Nephron progenitor cell (in vitro differentiated cells): Measurements from ENCODE around the gene BACH1.

ENCODE experiments used
- DNase-seq: peaks from one replicate; pipeline ENCODE4 v3.0.0; 2021
- H3K27ac Mint-ChIP-seq: 2 replicates; pipeline ENCODE4 v1.8.0; 2021; ENCODE audit warnings: mild to moderate bottlenecking, moderate library complexity, mixed read lengths
- H3K27me3 Mint-ChIP-seq: 2 replicates; pipeline ENCODE4 v1.8.0; 2021; ENCODE audit warnings: mild to moderate bottlenecking, low read depth, mixed read lengths; ENCODE audit not compliant: poor library complexity
- H3K36me3 Mint-ChIP-seq: 2 replicates; pipeline ENCODE4 v1.8.0; 2021; ENCODE audit warnings: low read depth, mixed read lengths
- H3K4me1 Mint-ChIP-seq: 2 replicates; pipeline ENCODE4 v1.8.0; 2021; ENCODE audit warnings: mixed read lengths
- H3K4me3 Mint-ChIP-seq: 2 replicates; pipeline ENCODE4 v1.8.0; 2021; ENCODE audit warnings: mild to moderate bottlenecking, moderate library complexity, mixed read lengths
- H3K9me3 Mint-ChIP-seq: 2 replicates; pipeline ENCODE4 v1.8.0; 2021; ENCODE audit warnings: mild to moderate bottlenecking, moderate library complexity, mixed read lengths
- TF ChIP-seq, protein P1 (sequence below): fragments of 200-600 bp; sonication (generic); IDR thresholded peaks from 2 replicates; pipeline ENCODE4 v1.5.0; 2021; ENCODE audit warnings: antibody characterized with exemption

Gene BACH1

DNA sequence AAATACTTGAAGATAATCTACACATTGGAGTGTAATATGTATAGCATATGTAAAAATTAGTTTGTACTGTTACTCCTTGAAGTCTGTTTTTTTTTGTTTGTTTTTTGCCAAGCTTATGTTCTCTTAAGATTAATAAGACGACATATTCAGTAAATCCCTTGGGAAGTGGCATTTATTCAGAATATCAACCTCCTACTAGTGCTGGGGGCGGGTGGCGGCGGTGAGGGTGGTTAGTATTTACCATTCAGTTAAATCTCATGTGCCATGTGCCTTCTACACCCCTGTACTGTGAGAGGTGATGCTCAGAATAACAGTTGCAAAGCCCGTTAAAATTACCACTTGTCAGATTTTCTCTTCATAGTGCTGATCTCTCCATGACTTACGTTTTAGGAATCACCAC lies 3.0 kb downstream of the BACH1 start:
- peaks cover 23% of the 10 kb centered on the region for H3K36me3 Mint-ChIP-seq
- no peak for DNase-seq
- H3K4me3 Mint-ChIP-seq: peak overlapping the region; percentile 23
- peaks cover 16% of the 10 kb centered on the region for H3K9me3 Mint-ChIP-seq
- H3K27ac Mint-ChIP-seq: no peak overlapping the region
- TF ChIP-seq, protein P1, sequence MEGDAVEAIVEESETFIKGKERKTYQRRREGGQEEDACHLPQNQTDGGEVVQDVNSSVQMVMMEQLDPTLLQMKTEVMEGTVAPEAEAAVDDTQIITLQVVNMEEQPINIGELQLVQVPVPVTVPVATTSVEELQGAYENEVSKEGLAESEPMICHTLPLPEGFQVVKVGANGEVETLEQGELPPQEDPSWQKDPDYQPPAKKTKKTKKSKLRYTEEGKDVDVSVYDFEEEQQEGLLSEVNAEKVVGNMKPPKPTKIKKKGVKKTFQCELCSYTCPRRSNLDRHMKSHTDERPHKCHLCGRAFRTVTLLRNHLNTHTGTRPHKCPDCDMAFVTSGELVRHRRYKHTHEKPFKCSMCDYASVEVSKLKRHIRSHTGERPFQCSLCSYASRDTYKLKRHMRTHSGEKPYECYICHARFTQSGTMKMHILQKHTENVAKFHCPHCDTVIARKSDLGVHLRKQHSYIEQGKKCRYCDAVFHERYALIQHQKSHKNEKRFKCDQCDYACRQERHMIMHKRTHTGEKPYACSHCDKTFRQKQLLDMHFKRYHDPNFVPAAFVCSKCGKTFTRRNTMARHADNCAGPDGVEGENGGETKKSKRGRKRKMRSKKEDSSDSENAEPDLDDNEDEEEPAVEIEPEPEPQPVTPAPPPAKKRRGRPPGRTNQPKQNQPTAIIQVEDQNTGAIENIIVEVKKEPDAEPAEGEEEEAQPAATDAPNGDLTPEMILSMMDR: no peak
- H3K27me3 Mint-ChIP-seq: no peaks in the 10 kb centered on the region
- peaks cover 64% of the 10 kb centered on the region for H3K4me1 Mint-ChIP-seq

DNA sequence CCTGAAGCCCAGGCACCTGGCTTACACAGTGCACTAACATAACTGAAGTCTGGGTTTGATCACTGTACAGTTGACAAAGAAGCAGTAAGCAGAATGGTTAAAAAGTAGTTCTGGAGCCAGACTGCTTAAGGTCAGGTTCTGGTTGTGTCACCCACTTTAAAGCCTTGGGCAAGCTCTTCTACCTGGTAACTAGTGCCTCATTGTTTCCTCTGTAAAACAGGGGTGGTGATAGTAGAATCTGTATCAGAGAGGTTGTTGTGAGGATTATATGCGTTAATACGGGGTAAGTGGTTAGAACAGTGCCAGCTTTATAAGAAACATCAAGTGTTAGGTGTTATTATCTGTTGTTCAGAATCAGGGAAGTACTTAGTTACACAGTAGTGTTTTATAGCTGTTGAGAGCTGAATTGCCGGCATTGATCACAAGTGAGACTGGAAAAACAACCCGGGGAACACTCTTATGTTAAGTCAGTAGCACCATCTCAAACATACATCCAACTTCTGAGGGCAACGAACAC lies 3.7 kb downstream of the BACH1 start:
- Mint-ChIP-seq H3K36me3 (peaks cover 22% of the 10 kb centered on the region), H3K4me1 (peaks cover 64% of the 10 kb centered on the region), H3K27ac (peak overlapping the region; percentile 6), H3K4me3 (peak overlapping the region; percentile 23), H3K9me3 (peaks cover 9% of the 10 kb centered on the region), H3K27me3 (no peaks in the 10 kb centered on the region)
- DNase-seq: no peak
- TF ChIP-seq, protein P1: no peak

DNA sequence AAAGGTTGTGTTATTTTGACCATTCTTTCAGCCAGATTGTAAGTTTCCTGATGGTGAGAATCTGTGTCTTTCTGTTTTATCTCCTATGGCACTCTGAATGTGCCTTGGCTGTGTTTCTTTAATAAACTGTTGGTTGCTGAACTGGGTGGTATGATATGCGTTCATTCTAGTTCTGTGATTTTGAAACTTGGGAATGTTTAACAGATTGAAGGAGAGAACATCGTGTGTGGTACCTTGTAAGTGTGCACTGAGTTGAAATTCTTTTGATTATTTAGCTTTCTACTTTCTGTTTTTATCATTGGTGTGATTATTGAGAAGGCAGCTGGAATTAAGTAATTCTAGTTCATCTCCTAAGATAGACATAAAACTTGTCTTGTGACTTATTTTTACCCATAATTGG lies 4.6 kb downstream of the BACH1 start:
- peaks cover 64% of the 10 kb centered on the region for H3K4me1 Mint-ChIP-seq
- H3K9me3 Mint-ChIP-seq: peaks cover under 1% of the 10 kb centered on the region
- DNase-seq: no peak
- H3K27me3 Mint-ChIP-seq: no peaks in the 10 kb centered on the region
- H3K4me3 Mint-ChIP-seq: no peak overlapping the region
- peaks cover 22% of the 10 kb centered on the region for H3K36me3 Mint-ChIP-seq
- no peak overlapping the region for H3K27ac Mint-ChIP-seq
- TF ChIP-seq, protein P1: no peak

DNA sequence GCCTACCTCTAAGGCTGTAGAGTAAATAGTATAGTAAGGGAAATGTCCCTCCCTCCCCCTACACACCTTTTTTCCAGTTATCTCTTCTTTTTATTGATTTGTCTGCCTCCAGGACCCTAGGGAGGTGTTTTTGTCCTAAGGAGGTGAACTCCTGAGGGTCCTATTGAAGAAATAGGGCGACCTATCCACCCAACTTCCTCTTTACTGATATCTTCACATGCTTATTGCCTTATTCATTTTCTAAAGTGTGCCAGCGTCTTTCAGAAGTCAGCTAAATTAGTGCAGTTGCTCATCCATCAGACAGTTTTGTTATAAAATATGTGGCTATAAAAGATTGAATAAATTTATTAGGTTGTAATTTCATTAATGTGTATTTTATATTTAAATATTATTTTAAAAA lies 5.9 kb downstream of the BACH1 start:
- Mint-ChIP-seq H3K27me3 (no peaks in the 10 kb centered on the region), H3K36me3 (peaks cover 35% of the 10 kb centered on the region), H3K9me3 (peaks cover 10% of the 10 kb centered on the region), H3K4me1 (peaks cover 61% of the 10 kb centered on the region), H3K4me3 (no peak overlapping the region), H3K27ac (no peak overlapping the region)
- DNase-seq: no peak
- TF ChIP-seq, protein P1: no peak

DNA sequence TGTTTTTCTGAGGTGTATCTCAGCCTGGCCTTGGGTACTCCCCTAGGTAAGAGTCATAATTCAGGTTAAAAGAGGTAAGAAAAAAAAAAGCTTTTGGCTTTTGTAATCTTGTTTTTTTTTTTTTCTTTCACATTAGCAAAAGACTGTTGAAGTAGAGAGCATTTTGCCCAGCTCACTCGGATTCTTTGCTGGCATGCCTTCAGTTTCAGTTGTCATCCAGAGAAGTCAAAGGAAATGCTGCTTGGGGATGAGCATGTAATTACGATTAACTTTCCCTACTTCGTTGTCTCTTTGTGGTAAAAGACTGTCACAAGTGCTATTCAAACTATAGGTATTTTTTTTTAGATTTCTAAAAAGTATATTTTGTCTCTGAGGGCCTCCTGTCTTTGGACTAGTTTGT lies 6.3 kb downstream of the BACH1 start:
- Mint-ChIP-seq H3K36me3 (peaks cover 40% of the 10 kb centered on the region), H3K27me3 (no peaks in the 10 kb centered on the region), H3K4me1 (peaks cover 57% of the 10 kb centered on the region), H3K27ac (no peak overlapping the region), H3K9me3 (peaks cover 13% of the 10 kb centered on the region), H3K4me3 (no peak overlapping the region)
- no peak for DNase-seq
- TF ChIP-seq, protein P1: no peak

DNA sequence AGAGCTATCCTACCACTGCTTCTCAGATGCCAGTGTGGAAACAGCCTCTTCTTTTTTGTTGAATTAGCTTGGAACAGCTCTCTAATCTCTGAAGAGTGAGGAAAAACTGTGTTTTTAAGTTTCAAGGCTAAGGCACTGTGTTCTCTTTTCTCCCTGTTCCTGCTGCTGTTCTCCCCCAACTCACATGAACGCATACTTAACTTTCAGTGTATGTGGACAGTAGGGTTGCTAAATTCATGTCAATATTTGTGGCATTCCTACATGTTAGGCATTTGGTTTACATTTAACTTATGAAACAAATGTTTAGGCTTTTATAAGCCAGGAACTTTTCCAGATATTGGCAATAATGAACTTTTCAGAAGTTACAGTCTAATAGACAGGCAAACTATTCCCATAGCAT lies 6.8 kb downstream of the BACH1 start:
- H3K4me3 Mint-ChIP-seq: no peak overlapping the region
- H3K36me3 Mint-ChIP-seq: peaks cover 45% of the 10 kb centered on the region
- H3K9me3 Mint-ChIP-seq: peaks cover 17% of the 10 kb centered on the region
- no peak for DNase-seq
- peaks cover 52% of the 10 kb centered on the region for H3K4me1 Mint-ChIP-seq
- TF ChIP-seq, protein P1: no peak
- no peak overlapping the region for H3K27ac Mint-ChIP-seq
- no peaks in the 10 kb centered on the region for H3K27me3 Mint-ChIP-seq
